Measurements from ENCODE around the gene MAP3K10.

MAP3K10 gene

DNA sequence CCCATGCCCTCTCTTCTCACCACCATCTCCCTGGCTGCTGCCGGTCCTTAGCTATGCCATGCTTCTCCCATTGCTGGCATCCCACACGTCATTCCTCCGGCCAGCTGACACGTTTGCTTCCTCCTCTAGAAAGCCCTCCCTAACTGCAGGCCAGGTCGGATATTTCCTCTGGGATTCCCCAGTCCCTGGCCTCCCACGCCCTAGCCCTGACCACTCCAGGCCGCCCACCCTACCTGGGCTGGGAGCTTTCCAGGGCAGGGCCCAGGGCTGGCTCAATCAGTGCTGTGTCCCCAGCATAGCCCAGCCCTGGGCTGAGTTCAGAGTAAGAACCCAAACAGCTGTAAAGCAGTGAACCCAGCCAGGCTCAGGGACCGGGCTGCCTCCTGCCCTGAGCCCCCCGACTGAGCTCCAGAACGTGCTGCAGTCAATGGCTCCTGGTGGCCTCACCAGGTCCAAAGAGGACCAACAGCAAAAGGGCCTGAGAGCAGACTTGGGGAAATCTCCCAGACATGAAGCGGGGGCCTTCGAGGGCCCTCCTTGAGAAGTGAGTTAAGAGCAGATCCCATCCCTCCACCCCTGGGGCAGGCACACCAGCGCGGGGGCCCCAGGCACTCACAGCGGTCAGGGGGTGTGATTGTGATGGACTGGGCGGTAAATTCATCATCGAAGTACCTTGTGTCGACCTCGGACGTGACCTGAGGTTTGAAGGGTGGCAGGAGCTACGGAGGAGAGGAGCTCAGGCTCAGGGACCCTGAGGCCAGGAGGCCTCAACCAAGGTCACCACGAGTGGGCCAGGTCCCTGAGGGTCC lies 43.4 kb downstream of the MAP3K10 start:
- no peak for DNase-seq

DNA sequence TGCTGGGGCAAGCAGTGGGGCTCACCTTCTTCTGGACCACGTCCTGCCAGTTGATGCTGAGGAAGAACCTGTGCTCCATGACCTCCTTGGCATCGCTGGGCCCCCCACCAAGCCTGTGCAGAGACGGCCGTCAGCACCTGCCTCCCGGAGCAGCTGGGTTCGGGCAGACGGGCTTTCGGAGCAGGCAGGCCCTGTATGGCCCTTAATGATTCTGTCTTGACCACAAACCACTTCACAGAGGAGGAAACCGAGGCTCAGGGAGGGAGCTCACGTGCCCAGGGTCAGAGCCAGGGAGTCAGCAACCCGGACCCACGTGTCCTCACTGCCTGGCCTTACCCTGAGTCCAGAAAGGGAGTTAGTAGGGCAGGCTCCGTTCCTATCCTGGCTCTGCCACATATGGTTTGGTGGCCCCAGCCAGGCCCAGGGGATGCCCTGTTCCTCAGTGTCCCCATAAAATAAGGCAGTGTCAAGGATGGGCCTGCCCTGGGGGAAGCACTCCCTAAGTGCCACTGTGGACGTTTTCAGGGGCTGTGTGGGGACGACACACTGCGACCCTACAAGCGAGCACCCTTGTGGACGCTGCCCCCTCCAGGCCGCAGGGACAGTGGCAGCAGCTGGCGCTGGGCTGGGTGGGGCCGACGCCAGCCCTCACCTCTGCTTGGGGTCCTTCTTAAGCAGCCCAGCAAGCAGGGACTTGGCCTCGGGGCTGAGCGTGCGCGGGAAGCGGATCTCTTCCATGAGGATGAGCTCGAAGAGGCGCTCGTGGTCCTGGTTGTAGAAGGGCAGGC lies 44.2 kb downstream of the MAP3K10 start:
- no peak for DNase-seq

DNA sequence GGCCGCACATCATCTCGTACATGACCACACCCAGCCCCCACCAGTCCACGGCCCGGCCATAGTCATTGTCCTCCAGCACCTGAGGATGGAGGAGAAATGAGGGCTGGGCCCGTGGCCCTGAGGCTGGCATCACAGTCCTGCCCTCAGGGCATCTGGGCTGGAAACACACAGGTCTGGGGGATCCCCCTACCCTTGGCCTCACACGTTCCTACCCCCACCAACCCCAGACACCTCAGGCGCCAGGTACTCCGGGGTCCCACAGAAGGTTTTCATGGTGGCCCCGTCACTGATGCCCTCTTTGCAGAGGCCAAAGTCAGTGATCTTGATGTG lies 44.8 kb downstream of the MAP3K10 start:
- no peak for DNase-seq

DNA sequence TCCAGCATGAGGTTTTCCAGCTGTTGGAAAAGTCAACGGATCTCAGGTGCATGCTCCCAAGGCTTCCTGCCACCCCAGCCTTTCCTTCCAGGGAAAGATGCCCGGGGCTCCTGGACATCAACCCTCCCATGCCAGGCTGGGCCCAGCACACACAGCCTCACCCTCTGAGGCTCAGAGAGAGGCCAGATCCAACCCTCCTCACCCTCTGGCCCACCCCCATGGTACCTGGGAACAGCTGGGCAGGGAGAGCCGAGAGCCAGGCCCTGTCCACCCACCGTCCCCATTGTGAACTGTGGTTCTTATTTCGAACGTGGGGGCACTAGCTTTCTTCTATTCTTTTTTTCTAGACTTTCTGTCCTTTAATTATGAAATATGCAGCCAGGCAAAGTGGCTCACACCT lies 45.1 kb downstream of the MAP3K10 start:
- no peak for DNase-seq

DNA sequence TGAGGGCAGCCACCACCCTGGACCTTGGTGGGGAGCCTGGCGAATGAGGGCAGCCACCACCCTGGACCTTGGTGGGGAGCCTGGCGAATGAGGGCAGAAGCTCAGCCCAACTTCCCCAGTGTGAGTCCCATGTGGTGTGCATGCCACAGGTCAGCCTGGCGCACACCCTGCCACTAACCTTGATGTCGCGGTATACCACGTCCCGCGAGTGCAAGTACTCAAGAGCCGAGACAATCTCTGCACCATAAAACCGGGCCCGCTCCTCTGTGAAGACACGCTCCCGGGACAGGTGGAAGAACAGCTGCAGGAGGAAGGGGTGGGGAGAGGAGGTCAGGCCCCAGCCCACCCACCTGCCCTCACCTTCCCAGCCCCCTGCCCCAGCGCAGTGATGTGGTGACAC lies 46.6 kb downstream of the MAP3K10 start:
- no peak for DNase-seq

DNA sequence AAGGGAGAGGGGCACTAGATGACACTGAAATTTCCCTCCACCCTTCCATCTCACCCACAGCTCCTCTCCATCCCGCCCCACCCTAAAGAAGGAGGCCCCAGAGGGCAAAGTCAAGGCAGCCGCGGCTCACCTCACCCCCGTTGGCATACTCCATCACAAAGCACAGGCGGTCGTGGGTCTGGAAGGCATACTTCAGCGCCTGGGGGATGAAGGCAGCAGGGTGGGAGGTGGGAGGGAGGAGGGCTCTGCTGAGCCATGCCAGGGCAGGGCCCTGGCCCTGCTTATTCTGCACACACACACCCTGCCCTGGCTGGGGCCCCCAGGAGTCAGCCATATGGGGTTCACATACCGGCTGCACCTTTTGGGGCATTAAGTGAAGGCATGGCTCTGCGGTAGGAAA lies 47.5 kb downstream of the MAP3K10 start:
- DNase-seq: no peak

DNA sequence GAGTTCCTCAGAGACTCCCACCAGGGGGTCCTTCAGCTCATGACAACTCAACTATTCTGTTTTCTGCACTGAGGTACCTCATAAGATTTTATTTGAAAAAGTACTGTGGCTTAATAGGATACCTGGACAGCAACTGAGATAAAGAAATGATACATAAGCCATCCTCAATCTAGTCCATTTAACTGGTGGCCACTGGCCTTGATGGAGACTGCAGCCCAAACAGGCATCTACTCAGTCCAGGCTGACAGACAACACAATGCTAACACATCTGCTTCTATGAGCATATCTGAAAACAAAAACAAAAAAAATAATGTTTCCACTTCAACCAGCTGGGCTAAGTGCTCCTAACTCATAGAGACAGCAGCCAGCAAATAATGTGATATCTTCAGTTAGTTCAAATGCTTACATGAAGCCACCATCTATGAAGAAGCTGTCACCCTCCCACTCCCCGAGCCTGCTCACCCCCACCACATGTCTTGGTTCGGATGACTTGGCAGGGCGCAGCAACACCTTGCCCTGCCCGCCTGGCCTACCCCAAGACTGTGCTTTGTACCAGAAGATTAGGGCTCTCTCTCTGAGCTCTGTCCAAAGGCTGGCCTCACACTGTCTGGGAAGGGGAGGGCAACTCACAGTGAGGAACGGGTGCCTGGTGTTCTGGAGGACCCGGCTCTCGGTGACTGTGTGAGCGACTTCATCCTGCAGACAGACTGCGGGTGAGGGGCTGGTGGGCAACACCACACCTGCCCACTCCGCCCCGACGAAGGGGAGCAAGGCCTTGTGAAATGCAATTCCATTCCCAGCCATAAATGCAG lies 48.4 kb downstream of the MAP3K10 start:
- no peak for DNase-seq

DNA sequence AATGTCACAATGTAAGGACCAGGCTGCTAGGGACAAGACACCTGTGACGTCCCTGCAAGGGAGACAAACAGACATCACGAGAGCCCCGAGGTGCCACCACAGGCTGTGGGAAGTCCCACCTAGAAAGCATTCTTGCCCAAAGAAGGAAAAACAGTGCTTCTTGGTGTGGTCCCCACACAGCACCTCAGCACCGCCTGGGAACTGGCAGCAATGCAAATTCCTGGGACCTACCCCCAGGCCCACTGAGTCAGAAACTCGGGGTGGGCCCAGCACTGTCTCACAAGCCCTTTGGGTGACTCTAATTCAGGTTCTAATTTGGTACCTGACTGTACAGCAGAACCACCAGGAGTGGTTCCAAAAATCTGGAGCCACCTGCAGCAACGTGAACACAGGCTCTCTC lies 49.1 kb downstream of the MAP3K10 start:
- no peak for DNase-seq

DNA sequence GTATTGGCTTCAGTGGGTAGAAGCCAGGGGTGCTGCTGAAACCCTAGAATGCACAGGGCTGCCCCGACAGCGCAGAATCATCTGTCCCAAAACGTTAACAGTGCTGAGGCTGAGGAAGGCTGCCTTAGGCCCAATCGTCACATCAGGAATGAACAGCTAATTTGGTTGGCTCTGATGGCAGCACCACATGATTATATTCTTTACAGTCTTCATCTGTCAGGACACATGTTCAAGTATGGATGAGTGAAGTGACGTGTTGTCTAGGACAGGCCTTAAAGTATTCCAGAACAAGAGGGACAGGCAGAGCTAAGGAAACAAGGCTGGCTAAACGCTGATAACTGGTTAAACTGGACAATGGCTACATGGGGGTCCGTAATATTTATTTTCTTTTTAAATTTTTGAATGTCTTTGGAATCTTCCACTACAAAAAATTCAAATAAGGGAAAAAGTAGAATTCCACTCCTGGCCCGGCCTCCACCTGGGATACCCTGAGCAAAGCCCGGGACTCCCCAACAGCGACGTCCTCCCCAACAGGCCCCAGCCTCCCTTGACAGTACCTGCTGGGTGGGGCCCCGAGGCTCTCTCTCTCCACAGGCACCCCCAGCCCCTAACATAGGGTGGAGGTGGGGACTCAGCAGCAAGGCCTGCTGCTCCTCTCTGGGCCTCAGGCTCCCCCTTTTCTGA lies 50.0 kb downstream of the MAP3K10 start:
- DNase-seq: no peak

DNA sequence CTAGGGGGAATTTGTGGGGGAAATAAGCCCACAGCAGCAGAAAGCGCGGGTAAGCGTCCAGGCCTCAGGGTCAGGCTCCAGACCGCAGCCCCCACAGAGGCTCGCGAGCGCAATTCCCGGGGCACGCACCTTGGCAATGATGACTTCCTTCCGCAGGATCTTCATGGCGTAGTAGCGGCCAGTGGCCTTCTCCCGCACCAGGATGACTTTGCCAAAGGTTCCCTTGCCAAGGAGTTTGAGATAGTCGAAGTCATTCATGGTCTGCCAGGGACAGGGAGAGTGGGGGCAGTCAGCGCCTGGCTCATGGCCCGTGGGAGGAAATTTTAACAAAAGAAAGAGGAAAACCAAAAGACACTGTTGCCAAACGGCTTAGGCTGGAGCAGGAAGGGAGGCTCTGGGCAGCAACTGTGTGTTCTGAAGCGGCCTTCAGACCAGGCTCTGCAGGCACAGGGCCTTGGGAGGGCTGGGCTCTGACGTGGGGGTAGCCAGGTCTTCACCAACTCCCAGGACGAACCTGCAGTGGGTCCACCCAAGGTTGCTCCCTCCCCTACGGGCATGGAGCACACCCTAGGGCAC lies 50.7 kb downstream of the MAP3K10 start:
- no peak for DNase-seq

DNA sequence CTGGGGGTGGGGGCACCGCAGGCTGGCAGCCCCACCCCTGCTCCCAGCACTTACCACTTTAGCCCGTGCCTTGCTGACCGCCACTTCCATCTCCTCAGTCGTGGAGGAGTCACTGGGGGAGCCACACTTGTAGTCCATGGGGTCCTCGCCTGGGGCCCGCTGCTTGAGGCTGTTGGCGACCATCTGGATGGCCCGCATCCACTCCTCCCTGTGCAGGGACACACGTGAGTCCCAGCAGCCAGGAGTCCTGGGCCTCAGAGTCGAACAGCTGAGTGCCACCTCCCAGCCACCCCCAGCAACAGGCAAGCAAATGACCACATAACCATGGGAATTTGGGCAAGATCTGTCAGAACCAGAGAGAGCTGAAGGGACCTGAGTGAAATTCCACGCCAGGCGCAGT lies 51.3 kb downstream of the MAP3K10 start:
- no peak for DNase-seq

DNA sequence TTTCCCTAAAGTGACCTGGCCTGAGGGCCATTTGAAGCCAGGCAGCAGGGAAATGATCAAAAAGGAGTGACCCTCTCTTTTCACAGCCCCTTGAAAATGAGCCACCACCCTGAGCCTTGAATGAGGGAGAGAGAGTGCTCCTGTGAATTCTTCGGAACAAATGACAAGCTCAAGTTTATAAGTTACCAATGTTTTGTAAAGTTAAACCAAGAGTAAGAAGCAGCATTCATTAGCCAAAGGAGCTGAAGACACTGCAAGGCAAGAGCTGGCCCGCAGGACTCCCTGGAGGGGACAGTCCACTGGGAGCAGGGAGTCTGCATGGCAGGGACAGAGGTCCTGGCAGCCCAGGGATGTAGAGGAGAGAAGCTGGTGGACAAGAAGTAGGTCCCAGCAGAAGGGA lies 52.0 kb downstream of the MAP3K10 start:
- no peak for DNase-seq

DNA sequence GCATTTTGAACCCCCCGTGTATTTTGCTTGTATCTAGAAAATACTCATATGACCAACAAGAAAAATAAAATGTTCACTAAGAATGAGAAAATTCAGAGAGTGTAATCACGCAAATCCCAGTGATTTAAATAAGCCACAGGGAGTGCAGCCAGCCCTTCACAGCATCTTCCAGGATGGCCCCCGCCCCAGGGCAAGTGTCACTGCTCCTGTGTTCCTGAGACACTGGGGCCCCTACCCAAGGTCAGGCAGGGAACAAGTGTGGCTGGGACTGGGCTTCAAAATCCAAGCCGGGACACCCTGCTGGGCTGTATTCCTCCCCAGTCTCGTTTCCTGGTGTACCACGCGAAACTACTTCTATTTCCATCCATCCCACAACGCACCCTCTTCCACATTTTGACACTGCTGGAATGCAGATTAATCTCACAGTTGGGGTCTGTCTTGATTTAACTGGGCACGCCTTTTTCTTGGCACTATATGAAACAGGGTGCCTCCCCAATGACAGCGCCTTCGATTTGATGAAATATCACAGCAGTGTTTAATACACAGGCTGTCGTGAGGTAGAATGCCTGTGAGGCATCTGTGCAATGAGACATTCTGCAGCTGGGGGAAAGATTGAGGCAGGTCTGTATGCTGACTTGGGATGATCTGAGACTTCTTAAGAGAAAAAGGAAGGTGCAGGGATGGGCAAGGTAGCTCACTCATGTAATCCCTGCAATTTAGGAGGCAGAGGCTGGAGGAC lies 53.5 kb downstream of the MAP3K10 start:
- no peak for DNase-seq

DNA sequence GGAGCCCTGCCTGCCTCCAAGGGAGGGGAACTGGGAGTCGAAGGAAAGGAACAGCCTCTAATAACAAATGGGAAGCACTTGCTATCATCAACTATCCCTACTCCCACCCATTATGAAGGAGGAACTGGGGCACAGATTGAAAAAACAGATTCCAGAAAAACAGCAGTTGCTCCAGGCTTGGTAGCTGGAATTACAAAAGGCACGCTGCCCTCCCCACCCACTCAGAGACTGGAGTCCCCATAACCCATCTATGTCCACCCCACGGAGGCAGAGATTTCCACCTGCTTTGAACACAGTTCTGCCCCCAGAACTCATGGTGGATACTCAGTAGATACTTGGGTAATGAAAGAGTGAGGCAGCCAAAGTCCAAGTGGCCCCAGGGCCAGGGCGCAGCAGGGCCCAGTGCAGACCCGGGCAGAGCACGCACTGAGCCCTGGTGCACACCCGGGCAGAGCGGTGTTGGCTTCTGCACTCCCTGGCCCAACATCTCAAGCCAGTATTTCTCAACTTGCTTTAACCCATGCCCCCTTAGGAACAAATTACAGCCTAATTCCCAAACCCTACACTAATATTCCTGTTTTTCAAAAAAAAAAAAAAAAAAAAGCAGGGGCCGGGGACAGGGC lies 54.4 kb downstream of the MAP3K10 start:
- no peak for DNase-seq

DNA sequence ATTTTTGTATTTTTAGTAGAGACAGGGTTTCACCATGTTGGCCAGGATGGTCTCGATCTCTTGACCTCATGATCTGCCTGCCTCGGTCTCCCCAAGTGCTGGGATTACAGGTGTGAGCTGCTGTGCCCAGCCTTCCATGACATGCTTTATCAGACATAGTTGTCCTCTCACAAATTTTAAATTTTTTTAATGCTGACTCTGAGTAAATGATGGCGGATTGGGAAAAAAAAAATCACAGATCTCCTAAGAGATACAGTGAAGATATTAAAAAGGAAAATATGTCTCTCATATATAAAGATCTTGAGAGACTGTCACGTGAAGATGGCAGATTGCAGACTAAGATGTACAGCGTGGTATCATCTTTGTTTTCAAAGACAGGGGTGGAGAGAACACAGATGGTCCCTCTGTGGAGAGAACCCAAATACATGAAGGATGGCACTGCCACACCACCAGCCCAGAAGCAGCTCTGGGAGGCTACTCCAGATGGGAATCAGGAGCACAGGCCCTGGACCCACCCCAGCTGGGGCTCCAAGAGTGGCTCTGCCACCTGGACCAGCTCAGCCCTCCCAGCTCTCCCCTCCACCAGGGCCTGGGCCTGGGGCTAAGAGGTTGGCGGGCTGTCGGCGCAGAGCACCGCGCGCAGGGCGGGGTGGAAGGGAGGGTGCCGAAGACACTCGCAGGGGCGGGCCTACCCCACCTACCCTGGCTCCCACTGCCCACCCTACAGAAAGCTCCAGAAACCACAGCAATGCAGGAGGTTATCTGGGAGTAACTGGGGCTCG lies 55.3 kb downstream of the MAP3K10 start:
- DNase-seq: no peak

DNA sequence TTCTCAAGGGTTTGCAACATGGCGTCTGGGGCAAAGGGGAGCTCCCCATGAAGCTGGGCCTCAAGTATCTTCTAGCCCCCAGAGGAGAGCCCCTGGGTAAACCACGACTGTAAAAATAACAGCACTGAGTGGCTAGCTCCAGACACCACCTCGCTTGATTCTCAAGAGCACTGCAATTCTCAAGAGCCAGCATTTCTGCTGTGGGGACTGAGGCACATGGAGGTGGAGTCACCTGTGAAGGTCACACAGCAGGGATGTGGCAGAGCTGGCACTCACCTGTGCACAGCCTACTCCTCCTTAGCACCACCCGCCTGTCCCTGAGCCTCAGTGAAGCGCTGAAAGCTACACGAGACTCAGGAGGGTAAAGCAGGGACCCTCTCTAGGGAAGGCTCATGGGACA lies 56.0 kb downstream of the MAP3K10 start:
- no peak for DNase-seq

DNA sequence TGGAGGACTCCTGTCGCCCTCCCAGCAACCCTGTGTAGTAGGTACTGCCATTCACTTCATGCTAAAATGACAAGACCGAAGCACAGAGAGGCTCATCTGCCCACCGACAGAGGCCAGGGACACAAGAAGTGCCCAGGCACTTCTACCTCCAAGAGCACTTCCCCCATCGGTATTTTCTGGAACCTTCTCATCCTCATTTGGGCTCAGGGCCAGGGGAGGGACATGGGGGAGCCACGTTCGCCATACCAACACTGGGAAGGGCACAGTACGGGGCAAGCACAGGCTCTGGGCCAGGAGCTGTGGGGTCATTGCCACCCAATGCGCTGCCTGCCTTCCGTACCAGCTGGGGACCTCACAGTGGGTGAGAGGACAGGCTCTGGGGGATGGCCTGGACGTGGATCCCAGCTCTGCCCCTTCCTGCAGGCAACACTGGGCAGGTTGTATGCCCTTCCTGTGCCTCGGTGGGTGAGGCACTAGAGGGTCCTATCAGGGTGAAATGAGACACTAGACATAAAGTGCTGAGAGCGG lies 56.6 kb downstream of the MAP3K10 start:
- no peak for DNase-seq

DNA sequence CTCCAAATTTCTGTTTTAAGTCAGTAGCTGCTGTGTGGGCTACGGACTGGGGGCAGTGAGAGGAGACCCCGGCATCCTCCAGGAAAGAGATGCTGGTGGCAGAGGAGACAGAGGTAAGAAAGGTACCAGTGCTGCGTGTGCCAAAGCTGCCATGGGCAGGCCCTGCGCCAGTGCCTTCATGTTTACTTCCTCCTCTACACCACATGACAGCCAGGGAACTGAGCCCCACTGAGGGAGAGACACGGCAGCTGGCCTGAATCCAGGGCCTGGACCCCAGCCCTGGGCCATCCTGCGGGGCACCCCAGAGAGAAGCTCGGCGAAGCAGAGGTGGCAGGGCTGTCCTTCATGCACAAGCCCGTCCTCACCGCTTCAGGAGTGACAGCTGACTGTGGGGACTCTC lies 58.0 kb downstream of the MAP3K10 start:
- no peak for DNase-seq

DNA sequence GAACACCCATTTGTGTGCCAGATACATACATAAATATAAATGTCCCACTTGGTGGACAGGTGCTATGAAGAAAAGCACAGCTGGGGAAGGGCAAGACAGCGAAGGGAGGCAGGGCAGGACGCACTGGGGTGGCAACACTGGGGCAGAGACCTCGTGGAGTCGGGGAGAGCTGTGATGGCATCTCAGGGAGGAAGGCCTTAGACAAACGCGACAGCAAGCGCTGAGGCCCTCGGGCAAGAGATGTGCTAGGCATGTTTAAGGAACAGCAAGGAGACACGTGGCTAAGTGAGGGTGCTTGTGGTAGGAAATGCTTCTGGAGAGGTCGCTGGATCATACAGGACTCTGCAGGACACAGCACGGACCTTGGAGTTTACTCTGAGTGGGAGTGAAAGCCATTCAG lies 58.6 kb downstream of the MAP3K10 start:
- no peak for DNase-seq

DNA sequence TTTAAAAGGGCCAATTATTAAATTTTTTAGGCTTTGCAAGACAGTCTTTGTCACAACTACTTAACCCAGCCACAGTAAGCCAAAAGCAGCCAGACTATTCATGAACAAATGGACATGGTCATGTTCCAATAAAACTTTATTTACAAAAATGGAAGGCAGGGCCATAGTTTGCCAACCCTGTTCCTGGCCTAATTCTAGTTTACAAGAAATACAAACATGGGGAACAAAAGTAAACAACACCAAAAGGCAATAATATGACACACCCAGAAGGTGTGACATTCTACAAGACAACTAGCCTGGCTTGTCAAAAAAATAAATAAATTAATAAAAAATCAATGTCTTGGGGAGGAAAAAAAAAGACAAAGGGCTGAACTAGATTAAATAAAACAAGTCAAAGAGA lies 60.0 kb downstream of the MAP3K10 start:
- no peak for DNase-seq

Measured in CD4-positive, alpha-beta T cell treated with Interferon alpha-2 for 1 hour (primary cell).